ENCODE results near the gene CTU2. TPM values are rescaled to one million over a fixed set of nuclear protein-coding genes. Genes with fewer than 3 reads are reported as not detected.

Gene CTU2
- total and polyA plus RNA-seq, 2 donors (not counting 1 experiment from before 2014, with no cell fraction given) = 7.6 to 11.9 TPM

- no peak overlapping the region for H3K4me3 ChIP-seq (replicated peaks in 1 of 4; ENCODE audit: control extremely low read depth in 1 of 4, insufficient read depth in 1 of 4, low read depth in 3 of 4, low read length in 4 of 4)
- no peak overlapping the region for H3K27ac ChIP-seq (ENCODE audit: insufficient read depth, low read length)
- no peak overlapping the region for H3K9ac ChIP-seq (ENCODE audit: insufficient read depth, low read length)
- H4K20me1 ChIP-seq (ENCODE audit: control insufficient read depth, extremely low read depth, insufficient read depth, low read length) = no peaks in the 10 kb centered on the region
- H3K27me3 ChIP-seq (ENCODE audit: control insufficient read depth, insufficient read depth, low read length) = peaks cover 9% of the 10 kb centered on the region
- H2AFZ ChIP-seq (ENCODE audit: low read length) = no peak overlapping the region
- H3K79me2 ChIP-seq (ENCODE audit: control insufficient read depth, insufficient read depth, low read length) = no peaks in the 10 kb centered on the region
- DNase-seq (ENCODE audit: low read depth in 2 of 2) = no peak
- H3K36me3 ChIP-seq (ENCODE audit: control insufficient read depth, insufficient read depth, low read length) = peaks cover 1% of the 10 kb centered on the region
- no peaks in the 10 kb centered on the region for H3K4me1 ChIP-seq (ENCODE audit: control insufficient read depth, extremely low read depth, insufficient read depth, low read length)
- TF ChIP-seq CTCF (conservative IDR thresholded peaks at IDR 0.05 in 1 of 2, IDR thresholded peaks at IDR 0.05 in 1 of 2; ENCODE audit: low read depth in 1 of 2, low read length in 2 of 2) (no peak), EZH2 (IDR thresholded peaks at IDR 0.05; ENCODE audit: low read length, missing control alignments) (no peak)
- H3K4me2 ChIP-seq (ENCODE audit: extremely low read depth, insufficient read depth, low read length) = no peak overlapping the region
- H3K9me3 ChIP-seq (ENCODE audit: control insufficient read depth, insufficient read depth, low read depth, low read length) = no peaks in the 10 kb centered on the region
Observed at GRCh38 chr16:88691924-88692560, 14.3 kb upstream of the CTU2 start.

GRCh38 chr16:88692861-88693260 is 13.4 kb upstream of the CTU2 start:
- H3K4me2 ChIP-seq (ENCODE audit: extremely low read depth, insufficient read depth, low read length) = no peak overlapping the region
- H3K36me3 ChIP-seq (ENCODE audit: control insufficient read depth, insufficient read depth, low read length) = peaks cover 4% of the 10 kb centered on the region
- H3K4me1 ChIP-seq (ENCODE audit: control insufficient read depth, extremely low read depth, insufficient read depth, low read length) = no peaks in the 10 kb centered on the region
- no peaks in the 10 kb centered on the region for H4K20me1 ChIP-seq (ENCODE audit: control insufficient read depth, extremely low read depth, insufficient read depth, low read length)
- no peaks in the 10 kb centered on the region for H3K79me2 ChIP-seq (ENCODE audit: control insufficient read depth, insufficient read depth, low read length)
- no peak overlapping the region for H3K9ac ChIP-seq (ENCODE audit: insufficient read depth, low read length)
- no peak overlapping the region for H2AFZ ChIP-seq (ENCODE audit: low read length)
- no peak overlapping the region for H3K27ac ChIP-seq (ENCODE audit: insufficient read depth, low read length)
- H3K4me3 ChIP-seq (replicated peaks in 1 of 4; ENCODE audit: control extremely low read depth in 1 of 4, insufficient read depth in 1 of 4, low read depth in 3 of 4, low read length in 4 of 4) = no peak overlapping the region
- peaks cover 9% of the 10 kb centered on the region for H3K27me3 ChIP-seq (ENCODE audit: control insufficient read depth, insufficient read depth, low read length)
- TF ChIP-seq EZH2 (IDR thresholded peaks at IDR 0.05; ENCODE audit: low read length, missing control alignments) = no peak
- no peak for TF ChIP-seq CTCF (conservative IDR thresholded peaks at IDR 0.05 in 1 of 2, IDR thresholded peaks at IDR 0.05 in 1 of 2; ENCODE audit: low read depth in 1 of 2, low read length in 2 of 2)
- H3K9me3 ChIP-seq (ENCODE audit: control insufficient read depth, insufficient read depth, low read depth, low read length) = no peaks in the 10 kb centered on the region
- DNase-seq (ENCODE audit: low read depth in 2 of 2) = no peak

- Histone ChIP-seq H3K27me3 (ENCODE audit: control insufficient read depth, insufficient read depth, low read length) (peaks cover 4% of the 10 kb centered on the region), H3K36me3 (ENCODE audit: control insufficient read depth, insufficient read depth, low read length) (peaks cover 7% of the 10 kb centered on the region), H3K4me1 (ENCODE audit: control insufficient read depth, extremely low read depth, insufficient read depth, low read length) (no peaks in the 10 kb centered on the region), H3K9ac (ENCODE audit: insufficient read depth, low read length) (no peak overlapping the region), H3K4me2 (ENCODE audit: extremely low read depth, insufficient read depth, low read length) (no peak overlapping the region), H3K4me3 (replicated peaks in 1 of 4; ENCODE audit: control extremely low read depth in 1 of 4, insufficient read depth in 1 of 4, low read depth in 3 of 4, low read length in 4 of 4) (no peak overlapping the region), H3K79me2 (ENCODE audit: control insufficient read depth, insufficient read depth, low read length) (no peaks in the 10 kb centered on the region), H2AFZ (ENCODE audit: low read length) (no peak overlapping the region), H3K9me3 (ENCODE audit: control insufficient read depth, insufficient read depth, low read depth, low read length) (no peaks in the 10 kb centered on the region), H3K27ac (ENCODE audit: insufficient read depth, low read length) (no peak overlapping the region), H4K20me1 (ENCODE audit: control insufficient read depth, extremely low read depth, insufficient read depth, low read length) (no peaks in the 10 kb centered on the region)
- TF ChIP-seq EZH2 (IDR thresholded peaks at IDR 0.05; ENCODE audit: low read length, missing control alignments) (no peak), CTCF (conservative IDR thresholded peaks at IDR 0.05 in 1 of 2, IDR thresholded peaks at IDR 0.05 in 1 of 2; ENCODE audit: low read depth in 1 of 2, low read length in 2 of 2) (no peak)
- no peak for DNase-seq (ENCODE audit: low read depth in 2 of 2)
Observed at GRCh38 chr16:88693420-88694177, 12.7 kb upstream of the CTU2 start.

All from fibroblast of lung (primary cell).